ENCODE data around the gene SPSB3. TPM values are rescaled to one million over a fixed set of nuclear protein-coding genes. Genes with fewer than 3 reads are reported as not detected.

Gene SPSB3
- total RNA-seq (2014; rRNA removed; shearing (Covaris generic)): 9.6 and 12.4 TPM in 2 replicates

DNA sequence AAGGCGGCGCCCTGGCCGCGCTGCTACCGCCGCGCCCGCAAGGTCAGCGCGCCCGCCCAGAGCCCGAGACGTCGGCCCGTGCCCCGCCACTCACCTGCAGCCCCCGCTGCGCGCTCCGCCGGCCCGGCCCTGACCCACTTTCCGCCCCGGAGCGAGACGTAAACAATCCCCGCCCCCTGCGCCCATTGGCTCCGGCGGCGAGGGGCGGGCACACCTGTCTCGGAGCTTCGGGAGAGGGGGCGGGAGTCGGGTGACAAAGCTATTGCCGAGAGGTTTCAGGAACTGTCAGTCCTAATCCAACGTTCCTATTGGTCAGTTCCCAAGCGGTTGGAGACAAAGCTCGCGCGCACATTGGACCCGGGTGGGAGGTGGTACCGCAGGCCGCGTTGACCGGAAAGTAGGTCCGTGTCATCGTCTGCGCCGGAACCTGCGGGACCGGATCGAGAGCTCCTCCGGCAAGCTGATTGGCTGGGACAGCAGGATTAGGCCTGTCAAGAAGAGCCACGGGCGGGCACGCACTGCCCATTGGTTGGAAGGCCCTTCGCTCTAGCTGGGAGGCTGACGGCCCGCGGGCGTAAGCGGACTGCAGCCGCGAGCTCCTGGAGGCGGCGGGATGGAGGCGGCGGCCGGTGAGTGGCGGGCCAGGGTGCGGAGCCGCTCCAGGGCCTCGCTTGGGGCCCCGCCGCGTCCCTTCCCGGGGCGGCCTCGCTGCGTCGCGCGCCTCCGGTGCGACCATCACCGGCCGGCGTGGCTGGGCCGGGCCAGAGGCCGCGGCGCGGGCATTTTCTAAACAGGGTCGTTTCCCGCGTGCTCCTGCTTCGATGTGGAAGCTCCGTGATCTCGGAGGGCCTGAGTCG is at the start of gene SPSB3, which contains the start of gene NUBP2:
SPSB3 (minus strand) TSS at position 164 of the 857 bp plus-strand sequence. CDS start 1,088 bp downstream, outside the sequence.
NUBP2 (plus strand) TSS at position 553 of the 857 bp plus-strand sequence; CDS start at position 614, 61 bp downstream.
- Histone ChIP-seq H3K27me3 (no peaks in the 10 kb centered on the region), H3K9me3 (replicated peaks) (no peaks in the 10 kb centered on the region), H3K27ac (peak within 1 kb of the TSS; percentile 29), H3K4me1 (no peaks in the 10 kb centered on the region), H3K4me3 (peak within 1 kb of the TSS; percentile 89), H3K36me3 (no peaks in the 10 kb centered on the region; the same call in none of the 2 replicates)
- DNase-seq: peak; percentile 99

DNA sequence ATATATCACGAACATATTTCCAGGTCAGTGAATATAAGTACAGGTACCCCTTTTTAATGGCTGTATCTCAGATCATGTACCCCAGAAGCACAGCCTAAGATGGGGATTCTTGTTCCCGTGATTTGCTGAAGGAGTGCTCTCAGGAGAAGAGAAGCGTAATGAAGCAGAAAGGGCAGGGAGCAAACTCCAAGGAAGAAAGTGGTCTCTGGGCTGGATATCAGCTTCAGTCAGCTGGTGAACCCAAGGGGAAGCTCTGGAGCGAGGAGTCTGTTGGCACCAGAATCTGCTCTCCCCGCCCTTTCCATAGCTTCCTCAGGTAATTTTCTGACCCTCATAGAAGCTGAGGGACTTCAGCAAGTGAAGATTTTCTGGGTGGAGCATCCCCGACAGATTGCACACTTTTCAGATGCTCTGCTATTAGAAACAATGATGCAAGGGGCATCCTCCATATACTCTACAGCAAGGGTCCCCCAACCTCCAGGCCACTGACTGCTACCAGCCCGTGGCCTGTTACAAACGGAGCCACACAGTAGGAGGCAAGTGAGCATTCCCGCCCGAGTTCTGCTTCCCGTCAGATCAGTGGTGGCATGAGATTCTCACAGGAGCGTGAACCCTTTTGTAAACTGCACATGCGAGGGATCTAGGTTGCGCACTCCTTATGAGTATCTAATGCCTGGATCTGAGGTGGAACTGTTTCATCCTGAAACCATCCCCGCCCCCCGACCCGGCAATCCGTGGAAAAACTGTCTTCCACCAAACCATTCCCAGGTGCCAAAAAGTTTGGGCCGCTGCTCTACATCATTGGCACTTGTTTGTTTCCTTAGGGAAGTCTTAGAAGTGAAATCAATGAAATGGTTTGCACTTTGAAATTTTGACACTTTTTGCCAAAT is 49.1 kb upstream of the SPSB3 start:
- DNase-seq: no peak
- Histone ChIP-seq H3K9me3 (replicated peaks) (no peaks in the 10 kb centered on the region), H3K4me3 (no peak overlapping the region), H3K4me1 (peaks cover 11% of the 10 kb centered on the region), H3K27ac (no peak overlapping the region), H3K36me3 (peaks cover 4% of the 10 kb centered on the region; the same call in 1 of the 2 replicates), H3K27me3 (no peaks in the 10 kb centered on the region)

DNA sequence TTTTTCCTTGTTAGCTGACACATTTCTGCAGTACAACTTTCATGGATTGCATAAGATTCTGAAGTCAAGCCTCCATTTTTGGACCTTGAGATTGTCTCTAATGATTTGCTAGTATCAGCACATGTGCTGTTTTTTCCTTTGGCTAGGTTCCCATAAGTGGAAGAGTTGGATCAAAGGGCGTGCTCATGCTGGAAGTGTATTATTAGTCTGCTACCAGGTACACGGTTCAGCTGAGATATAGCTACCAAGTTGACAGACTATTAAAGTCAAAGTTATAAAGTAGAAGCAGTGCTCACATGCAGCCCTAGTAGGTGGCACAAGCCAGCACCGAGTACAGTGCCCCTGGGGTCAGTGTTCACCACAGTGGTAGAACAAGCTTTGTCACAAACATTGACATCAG is 47.8 kb upstream of the SPSB3 start:
- peaks cover 11% of the 10 kb centered on the region for H3K4me1 ChIP-seq
- no peak for DNase-seq
- no peak overlapping the region for H3K27ac ChIP-seq
- H3K4me3 ChIP-seq: no peak overlapping the region
- no peaks in the 10 kb centered on the region for H3K9me3 ChIP-seq (replicated peaks)
- H3K27me3 ChIP-seq: no peaks in the 10 kb centered on the region
- H3K36me3 ChIP-seq: peaks cover 4% of the 10 kb centered on the region; the same call in 1 of the 2 replicates

DNA sequence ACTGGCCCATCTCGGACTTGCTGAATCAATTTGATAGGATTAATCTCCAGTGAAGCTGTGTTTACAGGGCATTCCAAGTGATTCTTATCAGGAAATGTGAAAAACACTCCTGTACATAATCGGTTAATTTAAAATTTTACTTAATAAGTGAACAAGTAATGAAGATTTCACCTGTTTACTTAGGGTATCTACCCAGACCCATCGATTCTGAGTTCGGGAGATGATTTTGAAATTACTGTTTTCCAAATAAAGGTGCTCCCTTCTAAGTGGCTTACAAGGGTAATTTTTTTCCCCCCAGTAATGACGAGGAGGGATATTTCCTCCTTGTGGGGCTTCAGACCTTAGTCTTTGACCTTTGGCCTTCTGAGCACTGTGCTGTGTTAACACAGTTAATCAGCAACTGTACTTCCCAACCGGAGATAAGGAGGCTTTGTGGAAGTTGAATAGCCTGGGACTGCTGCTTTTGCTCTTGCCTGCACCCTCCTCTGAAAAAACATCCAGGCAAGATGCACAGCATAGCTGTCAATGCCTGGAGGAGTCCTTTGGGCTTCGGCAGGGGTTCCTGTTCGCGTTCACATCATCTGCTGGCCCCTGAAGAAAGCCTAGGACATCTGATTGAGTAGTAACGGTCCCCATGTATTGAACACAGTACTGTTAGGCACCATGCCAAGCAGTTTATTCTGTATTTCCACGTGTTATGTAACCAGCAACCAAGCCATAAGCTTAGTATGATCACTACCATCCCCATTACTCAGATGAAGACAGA is 46.5 kb upstream of the SPSB3 start:
- H3K27me3 ChIP-seq: no peaks in the 10 kb centered on the region
- peaks cover 11% of the 10 kb centered on the region for H3K4me1 ChIP-seq
- no peak for DNase-seq
- H3K36me3 ChIP-seq: peaks cover 4% of the 10 kb centered on the region; the same call in 1 of the 2 replicates
- H3K27ac ChIP-seq: no peak overlapping the region
- H3K4me3 ChIP-seq: no peak overlapping the region
- no peaks in the 10 kb centered on the region for H3K9me3 ChIP-seq (replicated peaks)

DNA sequence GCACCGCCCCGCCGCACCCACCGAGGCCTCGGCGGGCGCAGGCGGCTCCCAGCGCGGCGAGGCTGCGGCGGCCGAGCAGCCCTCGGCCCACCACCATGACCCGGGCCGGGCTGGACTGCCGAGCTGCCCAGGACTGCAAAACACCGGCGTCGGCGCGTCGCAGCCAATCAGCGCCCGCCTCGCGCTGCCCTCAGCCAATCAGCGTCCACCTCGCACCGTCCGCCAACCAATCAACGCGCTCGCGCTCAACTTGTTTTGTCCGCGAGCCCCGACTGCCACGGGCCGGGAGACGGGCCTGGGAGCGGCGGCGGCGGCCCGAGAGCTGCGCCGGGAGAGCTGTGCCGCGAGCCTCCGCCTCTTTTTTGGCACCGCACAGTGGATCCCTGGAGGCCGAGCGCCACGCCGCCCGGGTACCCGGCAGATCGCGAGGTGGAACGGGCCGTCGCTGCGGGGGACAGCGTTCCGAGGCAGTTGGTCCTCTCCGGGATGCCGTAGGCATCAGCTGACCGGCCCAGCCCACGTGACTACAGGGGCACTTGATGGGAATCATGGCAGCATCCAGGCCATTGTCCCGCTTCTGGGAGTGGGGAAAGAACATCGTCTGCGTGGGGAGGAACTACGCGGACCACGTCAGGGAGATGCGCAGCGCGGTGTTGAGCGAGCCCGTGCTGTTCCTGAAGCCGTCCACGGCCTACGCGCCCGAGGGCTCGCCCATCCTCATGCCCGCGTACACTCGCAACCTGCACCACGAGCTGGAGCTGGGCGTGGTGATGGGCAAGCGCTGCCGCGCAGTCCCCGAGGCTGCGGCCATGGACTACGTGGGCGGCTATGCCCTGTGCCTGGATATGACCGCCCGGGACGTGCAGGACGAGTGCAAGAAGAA is 44.6 kb upstream of the SPSB3 start, which contains the start of the genes FAHD1 and HAGH:
FAHD1 (plus strand) TSS at position 516 of the 883 bp plus-strand sequence; CDS start at position 549, 33 bp downstream.
HAGH (minus strand) TSS at position 135 of the 883 bp plus-strand sequence; CDS start at position 97, 38 bp downstream.
- H3K9me3 ChIP-seq (replicated peaks): no peaks in the 10 kb centered on the region
- H3K27me3 ChIP-seq: no peaks in the 10 kb centered on the region
- peak within 1 kb of the TSS; percentile 84 for H3K4me3 ChIP-seq
- peaks cover 4% of the 10 kb centered on the region; the same call in 1 of the 2 replicates for H3K36me3 ChIP-seq
- peak; percentile 89 to 92 for DNase-seq
- peaks cover 2% of the 10 kb centered on the region; the same call in 1 of the 2 replicates for H3K4me1 ChIP-seq
- peak within 1 kb of the TSS; percentile 60 for H3K27ac ChIP-seq

DNA sequence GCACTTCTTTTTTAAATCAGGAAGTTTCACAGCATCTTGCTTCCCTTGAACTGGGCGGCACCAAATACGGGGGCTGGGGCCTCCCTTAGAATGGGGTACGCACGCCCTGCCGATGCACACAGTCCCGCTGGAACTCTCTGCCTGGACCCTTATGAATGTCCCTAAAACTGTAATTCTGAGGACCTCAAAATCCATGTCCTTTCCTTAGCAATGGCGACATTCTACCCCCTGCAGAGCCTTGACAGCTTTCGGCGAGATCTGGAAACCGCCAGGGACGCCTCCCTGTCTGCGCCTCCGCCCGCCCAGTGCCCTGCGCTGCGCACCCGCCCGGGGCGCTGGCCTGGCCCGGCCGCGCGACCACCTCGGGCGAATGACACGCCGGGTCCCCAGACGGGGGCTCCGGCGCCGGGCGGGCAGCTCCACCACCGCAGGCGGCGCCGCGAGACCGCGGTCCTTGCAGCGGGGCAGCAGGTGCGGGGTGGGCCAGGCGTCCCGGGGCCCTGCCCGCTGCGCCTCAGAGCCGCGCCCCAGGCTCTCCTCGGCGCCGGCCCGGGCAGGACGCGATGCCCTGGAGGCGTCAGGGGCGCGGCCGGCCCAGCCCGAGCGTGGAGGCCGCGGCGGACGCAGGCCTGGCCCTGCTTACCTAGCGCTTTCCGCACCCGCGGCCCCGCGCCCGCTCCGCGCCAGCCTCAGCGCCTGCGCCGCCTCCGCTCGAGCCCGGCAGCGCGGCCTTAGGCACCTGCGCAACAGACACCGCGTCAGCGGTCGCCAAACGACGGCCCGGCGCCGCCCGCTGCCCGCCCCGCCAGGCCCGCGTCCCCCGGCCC is 43.7 kb upstream of the SPSB3 start:
- peaks cover 4% of the 10 kb centered on the region; the same call in 1 of the 2 replicates for H3K36me3 ChIP-seq
- H3K4me1 ChIP-seq: peaks cover 2% of the 10 kb centered on the region; the same call in 1 of the 2 replicates
- no peaks in the 10 kb centered on the region for H3K9me3 ChIP-seq (replicated peaks)
- peak overlapping the region; percentile 84 for H3K4me3 ChIP-seq
- peak; percentile 31 to 48 for DNase-seq
- no peaks in the 10 kb centered on the region for H3K27me3 ChIP-seq
- H3K27ac ChIP-seq: no peak overlapping the region

DNA sequence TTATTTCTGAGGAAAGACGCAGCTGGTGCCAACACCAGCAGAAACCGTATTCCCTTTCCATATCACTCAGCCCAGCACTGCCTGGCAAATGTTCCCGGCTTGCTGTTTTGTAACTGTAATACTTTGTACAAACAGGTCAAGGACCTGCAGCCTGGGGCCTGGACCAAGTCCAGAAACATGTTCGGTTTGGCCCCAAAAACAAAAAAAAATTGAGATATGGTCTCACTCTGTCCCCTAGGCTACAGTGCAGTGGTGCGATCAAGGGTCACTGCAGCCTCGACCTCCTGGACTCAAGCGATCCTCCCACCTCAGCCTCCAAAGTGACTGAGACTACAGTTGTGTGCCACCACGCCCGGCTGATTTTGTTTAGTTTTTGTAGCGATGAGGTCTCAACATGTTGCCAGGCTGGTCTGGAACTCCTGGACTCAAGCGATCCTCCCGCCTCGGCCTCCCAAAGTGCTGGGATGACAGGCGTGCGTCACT is 43.1 kb upstream of the SPSB3 start:
- H3K4me3 ChIP-seq: peak overlapping the region; percentile 84
- H3K4me1 ChIP-seq: peaks cover 2% of the 10 kb centered on the region; the same call in 1 of the 2 replicates
- H3K27me3 ChIP-seq: no peaks in the 10 kb centered on the region
- DNase-seq: no peak
- no peaks in the 10 kb centered on the region for H3K9me3 ChIP-seq (replicated peaks)
- H3K27ac ChIP-seq: no peak overlapping the region
- H3K36me3 ChIP-seq: peaks cover 4% of the 10 kb centered on the region; the same call in 1 of the 2 replicates

DNA sequence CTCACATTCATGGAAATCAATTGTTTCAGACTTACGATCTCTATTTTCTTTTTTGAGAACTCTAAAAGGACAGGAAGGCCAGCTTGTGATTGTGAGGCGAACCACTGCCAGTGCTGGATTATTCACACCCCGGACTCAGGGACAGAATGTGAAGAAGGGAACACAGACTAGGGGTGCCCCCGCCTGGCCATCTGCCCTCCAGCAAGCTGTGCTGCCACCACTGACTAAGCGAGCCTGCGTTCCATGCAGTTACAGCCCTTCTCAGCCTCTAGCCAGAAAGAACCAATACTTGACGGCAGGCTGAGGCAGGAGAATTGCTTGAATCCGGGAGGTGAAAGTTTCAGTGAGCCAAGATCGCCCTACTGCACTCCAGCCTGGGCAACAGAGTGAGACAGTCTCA is 41.5 kb upstream of the SPSB3 start:
- H3K27me3 ChIP-seq: no peaks in the 10 kb centered on the region
- no peaks in the 10 kb centered on the region for H3K36me3 ChIP-seq
- H3K27ac ChIP-seq: no peak overlapping the region
- peak; percentile 28 to 37 for DNase-seq
- no peaks in the 10 kb centered on the region for H3K9me3 ChIP-seq (replicated peaks)
- H3K4me3 ChIP-seq: no peak overlapping the region
- H3K4me1 ChIP-seq: peaks cover 2% of the 10 kb centered on the region; the same call in 1 of the 2 replicates

DNA sequence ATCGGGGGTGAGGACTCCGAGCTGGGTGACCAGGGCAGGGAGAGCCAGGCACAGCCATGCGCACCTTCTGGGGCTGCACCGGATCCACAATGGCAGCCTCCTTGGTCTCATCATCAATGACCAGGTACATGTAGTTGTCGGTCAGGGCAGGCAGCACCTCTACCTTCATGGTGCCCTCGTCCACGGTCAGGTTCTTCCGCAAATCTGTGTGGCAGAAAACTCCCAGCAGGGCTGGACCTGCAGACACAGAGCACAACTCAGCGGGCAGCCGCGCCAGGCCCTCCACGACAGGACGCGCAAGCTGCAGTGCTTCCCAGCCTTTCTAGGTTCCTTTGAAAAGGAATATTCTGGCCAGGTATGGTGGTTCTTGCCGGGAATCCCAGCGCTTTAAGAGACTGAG is 40.4 kb upstream of the SPSB3 start:
- Histone ChIP-seq H3K36me3 (no peaks in the 10 kb centered on the region), H3K27me3 (no peaks in the 10 kb centered on the region), H3K9me3 (replicated peaks) (no peaks in the 10 kb centered on the region), H3K27ac (no peak overlapping the region), H3K4me1 (no peaks in the 10 kb centered on the region), H3K4me3 (no peak overlapping the region)
- DNase-seq: no peak

DNA sequence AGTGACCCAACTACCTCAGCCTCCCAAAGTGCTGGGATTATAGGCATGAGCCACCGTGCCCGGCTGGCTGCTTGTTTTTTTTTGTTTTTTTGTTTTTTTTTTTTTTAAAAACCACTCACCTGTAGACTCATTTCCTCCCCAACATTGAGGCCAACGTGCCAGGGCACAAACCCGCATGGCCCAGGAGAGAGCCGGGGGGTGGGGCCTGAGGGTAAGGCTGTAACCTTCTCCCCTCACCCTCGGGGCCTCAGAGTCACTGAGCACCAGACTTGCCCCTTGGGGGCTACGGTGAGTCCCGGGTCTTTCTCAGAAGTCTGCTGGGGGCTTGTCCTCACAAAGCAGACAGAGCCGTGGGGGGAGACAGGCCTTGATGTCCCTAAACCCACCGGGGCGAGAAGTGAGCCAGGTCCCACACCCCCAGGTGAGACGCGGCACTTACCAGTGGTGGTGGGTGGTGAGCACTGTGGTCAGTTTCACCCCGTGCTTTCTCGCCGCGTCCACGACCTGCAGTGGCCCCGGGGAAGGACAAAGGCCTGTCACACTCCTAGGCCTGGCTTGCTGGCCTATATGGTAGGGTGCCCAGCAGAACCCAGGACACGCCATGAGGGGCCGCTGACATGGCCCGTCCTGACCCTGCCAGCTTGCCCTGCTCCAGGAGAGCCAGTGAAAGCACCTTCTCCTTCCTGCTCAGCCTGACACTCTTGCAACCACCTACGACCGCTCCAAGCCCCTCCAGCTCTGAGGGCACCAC is 39.7 kb upstream of the SPSB3 start:
- H3K9me3 ChIP-seq (replicated peaks): no peaks in the 10 kb centered on the region

DNA sequence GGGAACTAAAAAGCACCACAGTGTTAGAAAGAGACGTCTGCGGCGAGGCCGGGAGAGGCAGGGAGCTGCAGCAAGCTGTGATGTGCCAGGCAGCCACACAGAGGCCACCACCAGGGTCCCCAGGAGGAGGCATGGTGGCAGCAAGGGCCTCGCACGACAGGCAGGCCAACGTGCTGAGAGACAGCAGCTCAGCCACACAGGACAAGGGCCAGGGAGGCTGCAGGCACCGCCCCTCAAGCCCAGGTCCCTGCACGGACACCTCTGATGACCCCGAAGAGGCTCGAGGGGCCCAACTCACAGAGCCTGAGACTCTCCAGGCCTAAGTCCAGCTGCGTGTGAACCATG is 38.5 kb upstream of the SPSB3 start:
- no peak overlapping the region for H3K4me3 ChIP-seq
- H3K4me1 ChIP-seq: no peaks in the 10 kb centered on the region
- no peak overlapping the region for H3K27ac ChIP-seq
- no peaks in the 10 kb centered on the region for H3K36me3 ChIP-seq
- H3K9me3 ChIP-seq (replicated peaks): no peaks in the 10 kb centered on the region
- no peak for DNase-seq
- H3K27me3 ChIP-seq: no peaks in the 10 kb centered on the region

More for the DNA sequence above, 39.7 kb upstream of the SPSB3 start:
- H3K4me3 ChIP-seq: no peak overlapping the region
- no peaks in the 10 kb centered on the region for H3K4me1 ChIP-seq
- DNase-seq: no peak
- no peaks in the 10 kb centered on the region for H3K27me3 ChIP-seq
- no peak overlapping the region for H3K27ac ChIP-seq
- no peaks in the 10 kb centered on the region for H3K36me3 ChIP-seq
